DND-41 (cell line): ENCODE results near the gene CGRRF1.

Source experiments
- CTCF ChIP-seq: IDR thresholded peaks from 2 replicates; pipeline ENCODE4 v1.5.1; 2012; ENCODE audit warnings: borderline replicate concordance, low read length, moderate library complexity, mild to moderate bottlenecking; ENCODE audit not compliant: poor library complexity, severe bottlenecking; ENCODE audit errors: extremely low read depth
- EZH2 ChIP-seq: IDR thresholded peaks from 3 replicates; pipeline ENCODE4 v1.6.1; 2012; ENCODE audit warnings: borderline replicate concordance, low read depth, mild to moderate bottlenecking, moderate library complexity, low read length, inconsistent platforms; ENCODE audit not compliant: severe bottlenecking

DNA sequence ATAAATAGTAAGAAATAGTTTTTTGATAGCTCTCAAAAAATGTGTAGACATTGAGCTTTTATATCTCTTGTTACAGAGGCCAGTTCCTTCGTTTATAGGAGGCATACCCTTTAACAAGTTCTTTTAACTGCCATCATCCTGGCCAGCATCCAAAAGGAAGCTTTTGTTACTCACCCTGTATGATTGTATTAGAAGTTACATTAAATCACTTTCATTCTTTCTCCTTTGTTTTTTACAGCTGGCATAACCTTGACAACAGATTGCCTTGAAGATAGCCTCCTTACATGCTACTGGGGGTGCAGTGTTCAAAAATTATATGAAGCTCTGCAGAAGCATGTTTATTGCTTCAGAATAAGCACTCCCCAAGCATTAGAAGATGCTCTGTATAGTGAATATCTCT lies 20.1 kb downstream of the CGRRF1 start:
- no peak for TF ChIP-seq CTCF
- TF ChIP-seq EZH2: no peak
